GM19455 (cell line): Measurements from ENCODE around the gene MYEF2.
A peak's percentile ranks its signal among the peaks of the same experiment; 100 is the strongest.

Experiments
- ATAC-seq: cut with Tn5 transposase; IDR thresholded peaks from one replicate; pipeline ENCODE4 v1.9.1; 2021; ENCODE audit not compliant: unreplicated experiment

Gene MYEF2

GRCh38 chr15:48145923-48146322 is 32.2 kb downstream of the MYEF2 start:
- no peak for ATAC-seq

GRCh38 chr15:48144889-48145288 is 33.2 kb downstream of the MYEF2 start:
- ATAC-seq, result no peak

GRCh38 chr15:48143856-48144255 is 34.2 kb downstream of the MYEF2 start:
- no peak for ATAC-seq

GRCh38 chr15:48132874-48133273 is 45.2 kb downstream of the MYEF2 start:
- ATAC-seq, result no peak

GRCh38 chr15:48131324-48131723 is 46.8 kb downstream of the MYEF2 start:
- ATAC-seq, result no peak

GRCh38 chr15:48126667-48127355 is 51.3 kb downstream of the MYEF2 start:
- ATAC-seq, result no peak

- ATAC-seq, result no peak
Measured at GRCh38 chr15:48121849-48122248, 56.2 kb downstream of the MYEF2 start.

- no peak for ATAC-seq
Measured at GRCh38 chr15:48120745-48121144, 57.4 kb downstream of the MYEF2 start, which contains the start of gene SLC24A5. SLC24A5 (plus strand) TSS chr15:48120990; CDS start chr15:48121045, 55 bp downstream.

GRCh38 chr15:48119277-48119676 is 58.8 kb downstream of the MYEF2 start:
- no peak for ATAC-seq

- ATAC-seq, result no peak
Measured at GRCh38 chr15:48112242-48112641, 65.9 kb downstream of the MYEF2 start.

- no peak for ATAC-seq
Measured at GRCh38 chr15:48109856-48110531, 68.1 kb downstream of the MYEF2 start.

- ATAC-seq, result no peak
Measured at GRCh38 chr15:48109212-48109611, 68.9 kb downstream of the MYEF2 start.

GRCh38 chr15:48105936-48106335 is 72.2 kb downstream of the MYEF2 start:
- ATAC-seq, result no peak

GRCh38 chr15:48103647-48104046 is 74.4 kb downstream of the MYEF2 start:
- ATAC-seq, result no peak

GRCh38 chr15:48102167-48102566 is 75.9 kb downstream of the MYEF2 start:
- no peak for ATAC-seq

- ATAC-seq, result no peak
Measured at GRCh38 chr15:48101376-48101961, 76.6 kb downstream of the MYEF2 start.

- no peak for ATAC-seq
Measured at GRCh38 chr15:48097264-48097663, 80.8 kb downstream of the MYEF2 start.

GRCh38 chr15:48096813-48097212 is 81.3 kb downstream of the MYEF2 start:
- peak; percentile 18 for ATAC-seq

GRCh38 chr15:48096355-48096786 is 81.7 kb downstream of the MYEF2 start:
- ATAC-seq, result peak; percentile 78

- ATAC-seq, result no peak
Measured at GRCh38 chr15:48091522-48091921, 86.6 kb downstream of the MYEF2 start.

- no peak for ATAC-seq
Measured at GRCh38 chr15:48090666-48091065, 87.4 kb downstream of the MYEF2 start.

- no peak for ATAC-seq
Measured at GRCh38 chr15:48090115-48090514, 88.0 kb downstream of the MYEF2 start.
